Caki2 (cell line): ENCODE results near the gene TMC6. TPM values are rescaled to one million over a fixed set of nuclear protein-coding genes. Genes with fewer than 3 reads are reported as not detected.
"Not testable (repeated sequence)": the region's sequence is repeated elsewhere in the genome, so short reads cannot be mapped to it uniquely, and the experiment has no call there.

Experiments used
- DNase-seq: peaks from one replicate; pipeline ENCODE4 v3.0.0-alpha.2; 2015; ENCODE audit warnings: low read depth
- in situ Hi-C: cut with HindIII; loops from 2 replicates; pipeline ENCODE4 v1.10.0; 2016; ENCODE audit warnings: low sequenced_read_pairs, low pct_unique_long_range_greater_than_20kb, mixed read lengths
- total RNA-seq: library from RNA; depleted of rRNA; stranded (reverse); fragments of >200 nt; shearing (Covaris generic); gene quantifications from 2 replicates; pipeline ENCODE4 v1.2.3, GENCODE V29; 2014; ENCODE audit warnings: low replicate concordance

Gene TMC6
- total RNA-seq, 1 experiment from 2014 or later = 31.4 TPM

GRCh38 chr17:78140169-78141051 lies 11.9 kb upstream of the TMC6 start:
- peak; percentile 97 for DNase-seq
- in situ Hi-C loops = no loop called here

- DNase-seq, in situ Hi-C loops: not testable (repeated sequence)
Measured at GRCh38 chr17:78139861-78140168, 11.3 kb upstream of the TMC6 start.

- in situ Hi-C loops = no loop called here
- no peak for DNase-seq
Measured at GRCh38 chr17:78138204-78139060, 9.9 kb upstream of the TMC6 start.

DNA sequence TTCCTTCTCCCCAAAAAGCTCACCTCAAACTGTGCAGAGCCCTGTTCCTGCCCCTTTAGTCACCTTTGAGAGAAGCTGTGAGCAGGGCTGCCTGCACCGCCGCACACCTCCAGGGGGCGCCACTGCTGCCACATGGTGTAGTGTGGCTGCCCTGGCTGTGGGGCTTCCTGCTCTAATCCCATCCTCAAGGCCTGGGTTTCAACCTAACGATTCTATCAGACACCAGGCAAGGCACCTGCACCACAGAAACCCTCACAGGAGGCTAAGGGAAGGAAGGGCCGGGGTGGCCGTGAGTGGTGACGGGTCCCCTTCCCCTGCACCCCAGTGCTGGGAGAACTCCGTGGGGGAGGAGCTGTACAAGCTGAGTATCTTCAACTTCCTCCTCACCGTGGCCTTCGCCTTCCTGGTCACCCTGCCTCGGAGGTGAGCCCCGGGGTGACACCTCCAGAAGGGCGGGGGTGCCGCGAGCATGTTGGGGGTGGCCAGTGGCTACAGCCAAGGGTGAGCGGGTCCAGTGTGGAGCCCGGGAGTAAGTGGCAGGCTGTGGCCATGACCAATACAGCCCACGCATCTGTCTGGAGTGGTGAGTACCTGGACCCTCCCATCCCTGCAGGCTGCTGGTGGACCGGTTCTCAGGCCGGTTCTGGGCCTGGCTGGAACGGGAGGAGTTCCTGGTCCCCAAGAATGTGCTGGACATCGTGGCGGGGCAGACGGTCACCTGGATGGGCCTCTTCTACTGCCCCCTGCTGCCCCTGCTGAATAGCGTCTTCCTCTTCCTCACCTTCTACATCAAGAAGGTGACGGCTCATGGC lies 9.0 kb upstream of the TMC6 start:
- in situ Hi-C loops = no loop called here
- DNase-seq = no peak

DNA sequence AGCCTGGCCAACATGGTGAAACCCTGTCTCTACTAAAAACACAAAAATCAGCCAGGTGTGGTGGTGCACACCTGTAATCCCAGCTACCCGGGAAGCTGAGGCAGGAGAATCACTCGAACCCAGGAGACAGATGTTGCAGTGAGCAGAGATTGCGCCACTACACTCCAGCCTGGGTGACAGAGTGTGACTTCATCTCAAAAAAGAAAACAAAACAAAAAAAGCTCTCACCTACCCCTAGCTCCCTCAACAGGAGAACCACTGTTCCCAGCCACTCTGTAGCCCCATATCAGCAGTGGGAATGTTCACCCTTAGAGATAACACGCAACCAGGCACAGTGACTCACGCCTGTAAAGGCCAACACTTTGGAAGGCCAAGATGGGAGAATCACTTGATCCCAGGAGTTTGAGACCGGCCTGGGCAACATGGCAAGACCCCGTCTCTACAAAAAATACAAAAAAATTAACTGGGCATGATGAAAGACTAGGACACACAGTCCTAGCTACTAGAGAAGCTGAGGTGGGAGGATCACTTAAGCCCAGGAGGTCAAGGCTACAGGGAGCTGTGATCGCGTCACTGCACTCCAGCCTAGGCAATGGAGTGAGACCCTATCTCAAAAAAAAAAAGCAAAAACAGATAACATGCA lies 7.4 kb upstream of the TMC6 start:
- no peak for DNase-seq
- in situ Hi-C loops = no loop called here

- no peak for DNase-seq
- in situ Hi-C loops = no loop called here
Measured at GRCh38 chr17:78134899-78135385, 6.4 kb upstream of the TMC6 start.

- no peak for DNase-seq
- in situ Hi-C loops = no loop called here
Measured at GRCh38 chr17:78133971-78134898, 5.7 kb upstream of the TMC6 start.

DNA sequence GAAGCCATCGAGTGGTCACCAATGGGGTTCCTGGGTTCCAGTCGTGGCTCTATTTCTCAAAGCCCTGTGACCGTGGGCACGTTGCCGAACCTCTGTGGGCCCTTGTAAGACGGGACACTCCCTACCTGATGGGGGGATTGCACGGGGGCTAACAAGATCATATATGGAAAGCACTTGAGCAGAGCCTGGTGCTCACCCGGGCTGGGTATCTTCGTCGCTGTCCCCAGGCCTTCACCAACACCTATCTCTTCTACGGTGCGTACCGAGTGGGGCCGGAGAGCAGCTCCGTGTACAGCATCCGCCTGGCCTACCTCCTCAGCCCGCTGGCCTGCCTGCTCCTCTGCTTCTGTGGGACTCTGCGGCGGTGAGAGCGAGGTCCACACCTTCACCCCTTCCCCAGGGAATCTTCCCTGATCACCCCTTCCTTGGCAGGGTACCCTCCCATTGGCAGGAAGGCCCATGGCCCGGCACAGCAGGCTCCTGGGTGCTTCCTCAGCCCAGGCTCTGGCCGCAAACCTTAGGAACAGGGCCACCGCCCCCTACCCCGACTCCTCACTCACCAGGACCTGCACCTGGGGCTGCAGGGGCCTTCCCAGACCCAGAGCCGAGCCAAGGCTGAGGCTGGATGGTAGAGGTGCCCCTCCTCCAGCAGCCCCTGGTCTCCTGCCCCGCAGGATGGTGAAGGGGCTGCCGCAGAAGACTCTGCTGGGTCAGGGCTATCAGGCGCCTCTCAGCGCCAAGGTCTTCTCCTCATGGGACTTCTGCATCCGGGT lies 4.8 kb upstream of the TMC6 start:
- DNase-seq = no peak
- in situ Hi-C loops = no loop called here

DNA sequence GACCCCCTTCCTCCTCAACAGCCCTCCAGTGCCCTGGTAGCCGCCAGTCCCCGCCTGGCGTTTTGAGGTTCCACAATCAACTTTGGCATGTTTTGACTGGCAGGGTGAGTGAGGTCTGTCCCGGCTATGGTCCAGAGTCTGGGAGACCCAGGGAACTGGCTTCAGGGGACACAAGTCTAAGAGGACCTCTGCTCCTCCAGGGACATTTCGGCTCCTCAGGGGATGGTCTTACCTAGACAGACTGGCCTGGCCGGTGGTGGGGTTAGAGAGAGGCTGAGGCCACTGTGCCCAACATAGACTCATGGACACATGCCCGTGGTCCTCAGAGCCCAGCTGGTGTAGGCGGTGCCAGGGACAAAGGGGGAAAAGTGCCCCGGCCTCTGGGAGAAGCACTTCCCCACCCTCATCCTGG lies 4.2 kb upstream of the TMC6 start:
- in situ Hi-C loops = no loop called here

DNA sequence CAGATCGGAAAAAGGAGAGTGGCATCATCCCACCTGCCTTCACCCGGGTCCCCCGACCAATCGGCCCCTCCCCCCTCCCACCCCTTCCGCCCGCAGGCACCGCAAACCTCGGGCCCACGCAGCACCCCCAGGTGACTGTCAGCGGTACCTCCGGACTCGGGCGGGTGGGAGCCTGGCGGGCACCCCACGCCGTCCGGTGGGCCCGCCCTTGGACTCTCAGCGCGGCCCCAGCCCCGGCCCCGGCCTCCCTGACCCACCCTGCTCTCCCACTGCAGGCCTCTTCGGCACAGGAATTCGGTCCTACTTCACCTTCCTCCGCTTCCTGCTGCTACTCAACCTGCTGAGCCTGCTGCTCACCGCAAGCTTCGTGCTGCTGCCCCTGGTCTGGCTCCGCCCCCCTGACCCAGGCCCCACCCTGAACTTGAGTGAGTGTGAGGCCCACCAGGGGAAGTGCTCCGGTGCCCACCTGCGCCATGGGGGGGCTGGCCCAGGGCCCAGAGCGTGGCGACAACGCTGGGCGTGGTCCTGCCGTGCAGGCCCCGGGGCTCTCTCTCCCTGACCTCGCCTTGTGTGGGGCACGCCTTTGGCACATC lies 3.6 kb upstream of the TMC6 start:
- DNase-seq = no peak
- in situ Hi-C loops = no loop called here

More for the DNA sequence above, 4.2 kb upstream of the TMC6 start:
- DNase-seq = no peak

DNA sequence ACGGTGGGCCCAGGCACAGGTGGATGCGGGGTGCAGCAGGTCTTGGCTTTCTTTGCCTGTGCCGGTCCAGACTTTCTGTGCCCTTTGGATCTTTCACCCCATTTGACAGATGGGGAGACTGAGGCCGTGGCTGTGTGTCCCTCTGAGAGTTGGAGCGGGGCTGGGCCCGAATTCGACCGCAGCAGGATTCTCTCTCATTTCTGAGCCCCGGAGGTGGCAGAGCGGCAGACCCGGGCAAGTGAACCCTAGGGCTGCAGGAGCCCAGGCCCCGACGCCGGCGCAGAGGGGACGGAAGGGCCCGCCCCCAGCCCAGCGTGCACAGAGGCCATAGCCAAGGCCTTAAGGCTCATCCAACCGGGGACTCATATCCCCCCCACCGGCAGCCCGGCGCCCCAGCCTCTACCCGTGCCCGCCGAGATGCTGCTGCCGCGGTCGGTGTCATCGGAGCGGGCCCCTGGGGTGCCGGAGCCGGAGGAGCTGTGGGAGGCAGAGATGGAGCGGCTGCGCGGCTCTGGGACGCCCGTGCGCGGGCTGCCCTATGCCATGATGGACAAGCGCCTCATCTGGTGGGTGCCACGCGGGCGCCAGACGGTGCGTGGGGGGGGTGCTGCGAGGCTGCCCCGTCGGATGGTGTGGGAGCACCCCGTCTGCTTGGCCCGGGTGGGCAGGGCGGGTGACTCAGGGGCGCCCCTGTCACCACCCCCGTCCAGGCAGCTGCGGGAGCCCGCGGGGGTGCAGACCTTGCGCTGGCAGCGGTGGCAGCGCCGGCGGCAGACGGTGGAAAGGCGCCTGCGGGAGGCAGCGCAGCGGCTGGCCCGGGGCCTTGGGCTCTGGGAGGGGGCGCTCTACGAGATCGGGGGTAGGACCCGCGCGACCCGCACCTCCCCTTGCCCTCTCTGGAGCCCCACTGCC lies 2.9 kb upstream of the TMC6 start:
- in situ Hi-C loops = no loop called here
- DNase-seq = no peak

DNA sequence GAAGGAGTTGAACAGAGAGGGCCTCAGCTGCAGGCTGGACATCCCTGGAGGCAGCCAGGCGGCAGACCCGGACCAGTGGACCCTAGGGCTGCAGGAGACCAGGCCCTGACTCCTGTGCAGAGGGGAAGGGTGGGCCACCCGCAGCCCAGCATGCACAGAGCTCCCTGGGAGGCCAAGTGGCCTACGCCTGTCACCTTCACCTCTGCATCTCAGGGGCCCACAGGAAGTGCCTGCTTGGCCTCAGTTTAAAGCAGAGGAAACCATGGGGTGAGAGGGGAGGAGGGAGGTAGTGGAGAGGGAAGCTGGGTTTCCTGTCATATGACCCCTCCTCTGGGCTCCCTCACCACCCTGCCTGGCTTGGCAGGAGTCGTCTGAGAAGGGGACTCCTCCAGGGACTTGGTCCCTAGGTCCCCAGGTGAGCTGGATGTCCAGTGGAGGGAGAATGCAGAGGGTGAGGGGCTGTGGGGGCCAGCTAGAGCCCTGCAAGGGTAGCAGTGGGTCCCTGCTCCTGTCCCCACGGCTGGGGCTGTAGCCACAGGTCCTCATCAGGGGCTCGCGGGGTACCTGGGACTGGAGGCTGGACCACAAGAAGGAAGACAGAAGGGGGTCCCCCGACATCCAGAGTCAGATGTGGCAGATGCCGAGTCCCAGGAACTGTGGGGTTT lies 2.0 kb upstream of the TMC6 start, which contains the start of gene TMC8:
Gene TMC8, plus strand, starts transcription at position 335 of the 665 bp plus-strand sequence. CDS start 818 bp downstream, outside the sequence.
- in situ Hi-C loops = no loop called here
- DNase-seq = no peak

DNA sequence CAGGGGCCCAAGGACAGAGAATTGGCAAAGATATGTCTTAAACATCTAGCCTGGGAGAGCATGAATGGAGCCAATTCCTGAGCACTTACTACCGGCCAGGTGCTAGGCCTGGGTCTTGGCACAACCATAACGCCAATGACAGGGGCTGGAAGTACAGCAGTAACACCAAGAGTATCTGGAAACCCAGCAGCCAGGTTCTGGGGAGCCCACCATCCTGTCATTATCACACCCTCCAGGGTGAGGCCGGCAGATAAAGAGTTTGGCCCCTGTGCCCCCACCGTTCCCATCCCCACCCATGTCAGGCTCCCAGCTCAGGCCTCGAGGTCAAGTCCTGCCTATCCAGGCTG lies 1.5 kb upstream of the TMC6 start:
- in situ Hi-C loops = no loop called here
- no peak for DNase-seq

GRCh38 chr17:78129351-78130089 lies 965 bp upstream of the TMC6 start:
- DNase-seq = no peak
- in situ Hi-C loops = no loop called here
